H9 (cell line): Measurements from ENCODE around the gene LRRC14B. TPM values are rescaled to one million over a fixed set of nuclear protein-coding genes. Genes with fewer than 3 reads are reported as not detected.

Source experiments
- DNase-seq: peaks from one replicate; pipeline ENCODE4 v3.0.0-alpha.2; 2017
- H2AFZ ChIP-seq: one replicate; pipeline ENCODE4 v1.6.1; 2013; ENCODE audit warnings: mild to moderate bottlenecking, low read length, control low read depth, moderate library complexity
- H2AK5ac ChIP-seq: 2 replicates; pipeline ENCODE4 v1.6.1; 2013; ENCODE audit warnings: low read length, control low read depth, mixed read lengths; ENCODE audit not compliant: insufficient read length
- H2BK120ac ChIP-seq: one replicate; pipeline ENCODE4 v1.6.1; 2013; ENCODE audit warnings: low read depth, mild to moderate bottlenecking, low read length, control low read depth, inconsistent platforms; ENCODE audit not compliant: poor library complexity, severe bottlenecking
- H2BK12ac ChIP-seq: 2 replicates; pipeline ENCODE4 v1.6.1; 2013; ENCODE audit warnings: low read length, control low read depth, mixed read lengths, low read depth; ENCODE audit not compliant: insufficient read length
- H2BK15ac ChIP-seq: 2 replicates; pipeline ENCODE4 v1.6.1; 2013; ENCODE audit warnings: low read depth, low read length, control low read depth
- H2BK20ac ChIP-seq: one replicate; pipeline ENCODE4 v1.6.1; 2013; ENCODE audit warnings: low read depth, mild to moderate bottlenecking, low read length, control low read depth, inconsistent platforms; ENCODE audit not compliant: poor library complexity, severe bottlenecking
- H2BK5ac ChIP-seq: 2 replicates; pipeline ENCODE4 v1.6.1; 2013; ENCODE audit warnings: low read length, control low read depth, mixed read lengths; ENCODE audit not compliant: insufficient read length
- H3K14ac ChIP-seq: 2 replicates; pipeline ENCODE4 v1.6.1; 2013; ENCODE audit warnings: low read length, control low read depth; ENCODE audit not compliant: insufficient read depth
- H3K18ac ChIP-seq: 2 replicates; pipeline ENCODE4 v1.6.1; 2013; ENCODE audit warnings: low read depth, mild to moderate bottlenecking, mixed read lengths, low read length, control low read depth; ENCODE audit not compliant: insufficient read length
- H3K23ac ChIP-seq: 2 replicates; pipeline ENCODE4 v1.6.1; 2013; ENCODE audit warnings: low read length, control low read depth, mixed read lengths, low read depth; ENCODE audit not compliant: insufficient read length
- H3K23me2 ChIP-seq: 2 replicates; pipeline ENCODE4 v1.6.1; 2013; ENCODE audit warnings: low read depth, mild to moderate bottlenecking, mixed read lengths, low read length, control low read depth; ENCODE audit not compliant: insufficient read length, poor library complexity, severe bottlenecking
- H3K27ac ChIP-seq: 2 replicates; pipeline ENCODE4 v1.5.1; 2013; ENCODE audit warnings: low read length, control low read depth, mixed read lengths, low read depth; ENCODE audit not compliant: insufficient read length
- H3K27me3 ChIP-seq: 2 replicates; pipeline ENCODE4 v1.6.1; 2013; ENCODE audit warnings: low read length, control low read depth, inconsistent platforms; ENCODE audit not compliant: insufficient read depth
- H3K4ac ChIP-seq: 2 replicates; pipeline ENCODE4 v1.6.1; 2013; ENCODE audit warnings: low read depth, mild to moderate bottlenecking, control low read depth, inconsistent platforms, low read length, moderate library complexity
- H3K4me1 ChIP-seq: 2 replicates; pipeline ENCODE4 v1.6.1; 2013; ENCODE audit warnings: low read length, control low read depth, inconsistent platforms; ENCODE audit not compliant: insufficient read depth
- H3K4me2 ChIP-seq: 2 replicates; pipeline ENCODE4 v1.6.1; 2013; ENCODE audit warnings: low read length, control low read depth, mixed read lengths; ENCODE audit not compliant: insufficient read length, insufficient read depth
- H3K56ac ChIP-seq: 2 replicates; pipeline ENCODE4 v1.6.1; 2013; ENCODE audit warnings: low read depth, mild to moderate bottlenecking, mixed read lengths, low read length, control low read depth; ENCODE audit not compliant: insufficient read length
- H3K79me1 ChIP-seq: 2 replicates; pipeline ENCODE4 v1.6.1; 2013; ENCODE audit warnings: low read depth, mild to moderate bottlenecking, moderate library complexity, low read length, control low read depth, inconsistent platforms; ENCODE audit not compliant: insufficient read depth, poor library complexity, severe bottlenecking
- H3K79me2 ChIP-seq: 2 replicates; pipeline ENCODE4 v1.6.1; 2013; ENCODE audit warnings: low read length, control low read depth, inconsistent platforms; ENCODE audit not compliant: insufficient read depth
- H3K9ac ChIP-seq: 2 replicates; pipeline ENCODE4 v1.6.1; 2013; ENCODE audit warnings: low read length, control low read depth, mixed read lengths; ENCODE audit not compliant: insufficient read length; ENCODE audit errors: extremely low read depth
- H3K9me3 ChIP-seq: one replicate; pipeline ENCODE4 v1.6.1; 2013; ENCODE audit warnings: low read depth, low read length, inconsistent platforms; ENCODE audit not compliant: control insufficient read depth
- H3T11ph ChIP-seq: one replicate; pipeline ENCODE4 v1.6.1; 2013; ENCODE audit warnings: mild to moderate bottlenecking, low read length, control low read depth, inconsistent platforms
- H4K20me1 ChIP-seq: one replicate; pipeline ENCODE4 v1.6.1; 2013; ENCODE audit not compliant: control insufficient read depth, insufficient read length, insufficient read depth
- H4K5ac ChIP-seq: 2 replicates; pipeline ENCODE4 v1.6.1; 2013; ENCODE audit warnings: low read depth, mild to moderate bottlenecking, mixed read lengths, low read length, control low read depth; ENCODE audit not compliant: insufficient read length
- H4K8ac ChIP-seq: replicated peaks from 2 replicates; pipeline ENCODE4 v1.6.1; 2013; ENCODE audit warnings: low read length, control low read depth, mixed read lengths, low read depth; ENCODE audit not compliant: insufficient read length
- H4K91ac ChIP-seq: 2 replicates; pipeline ENCODE4 v1.6.1; 2013; ENCODE audit warnings: low read depth, mild to moderate bottlenecking, moderate library complexity, mixed read lengths, low read length, control low read depth; ENCODE audit not compliant: insufficient read length
- H3K27ac Mint-ChIP-seq, 3 experiments: 2 replicates in 2 of 3; 3 replicates in 1 of 3; pipeline ENCODE4 v1.8.0; 2020 to 2021; ENCODE audit warnings: mixed read lengths in 3 of 3, mild to moderate bottlenecking in 1 of 3, moderate library complexity in 1 of 3
- H3K27me3 Mint-ChIP-seq: 2 replicates; pipeline ENCODE4 v1.8.0; 2021; ENCODE audit warnings: low read depth, mild to moderate bottlenecking, moderate library complexity, mixed read lengths
- H3K36me3 Mint-ChIP-seq, 3 experiments: 2 replicates in 2 of 3; 3 replicates in 1 of 3; pipeline ENCODE4 v1.8.0; 2020 to 2021; ENCODE audit warnings: low read depth in 3 of 3, mixed read lengths in 3 of 3; ENCODE audit not compliant: insufficient read depth in 1 of 3
- H3K4me1 Mint-ChIP-seq, 2 experiments: 2 replicates each; pipeline ENCODE4 v1.8.0; 2020; ENCODE audit warnings: mixed read lengths in 2 of 2
- H3K4me3 Mint-ChIP-seq, 2 experiments: 2 replicates in 1 of 2; 3 replicates in 1 of 2; pipeline ENCODE4 v1.8.0; 2020 to 2021; ENCODE audit warnings: mild to moderate bottlenecking in 2 of 2, mixed read lengths in 2 of 2, moderate library complexity in 1 of 2
- H3K9me3 Mint-ChIP-seq, 2 experiments: 2 replicates in 1 of 2; 3 replicates in 1 of 2; pipeline ENCODE4 v1.8.0; 2020; ENCODE audit warnings: mild to moderate bottlenecking in 2 of 2, mixed read lengths in 2 of 2, moderate library complexity in 1 of 2
- CTCF ChIP-seq: fragments of 200-600 bp; sonication (generic); conservative IDR thresholded peaks from 3 replicates; pipeline ENCODE4 v1.8.0; 2021; ENCODE audit warnings: antibody characterized with exemption, mild to moderate bottlenecking
- WGBS: extraction: QIAGEN DNeasy Blood & Tissue Kit; methylation state at CpG from one replicate; pipeline ENCODE4 v1.1.7; 2013; ENCODE audit warnings: missing lambda C conversion rate, low lambda C conversion rate, mixed read lengths; ENCODE audit not compliant: insufficient read length; ENCODE audit errors: extremely low coverage; 5-methylcytosine and 5-hydroxymethylcytosine counted together
- total RNA-seq: library from RNA; stranded (reverse); gene quantifications from 2 replicates; pipeline ENCODE4 v1.2.1, GENCODE V29; 2021

Gene LRRC14B
- total RNA-seq, 1 experiment from 2014 or later: not detected

DNA sequence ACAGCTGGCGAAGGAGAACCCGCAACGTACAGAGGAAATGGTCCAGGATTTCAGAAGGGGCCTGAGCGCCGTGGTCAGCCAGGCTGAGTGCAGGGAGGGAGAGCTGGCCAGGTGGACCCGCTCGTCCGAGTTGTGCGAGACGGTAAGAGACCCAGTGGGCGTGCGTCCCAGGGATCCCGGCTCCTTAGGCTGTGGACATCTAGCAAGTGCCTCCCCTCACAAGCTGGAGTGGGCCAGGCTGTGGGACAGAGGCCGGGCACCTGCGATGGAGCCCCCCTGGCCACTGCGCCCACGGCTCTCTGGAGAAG, 29.5 kb upstream of the LRRC14B start:
- Histone ChIP-seq H2BK20ac (no peak overlapping the region), H3K9me3 (no peaks in the 10 kb centered on the region), H3K23me2 (no peaks in the 10 kb centered on the region), H3K4me2 (no peak overlapping the region), H3K4me1 (no peaks in the 10 kb centered on the region), H3K4ac (no peak overlapping the region), H2BK120ac (no peak overlapping the region), H3K14ac (no peak overlapping the region), H3K18ac (no peak overlapping the region), H2AFZ (no peak overlapping the region), H3K79me2 (no peaks in the 10 kb centered on the region), H4K91ac (no peak overlapping the region), H3K27ac (no peak overlapping the region), H4K5ac (no peak overlapping the region), H3K9ac (no peak overlapping the region), H3T11ph (no peak overlapping the region), H2BK15ac (no peak overlapping the region), H2BK5ac (no peak overlapping the region), H3K27me3 (no peaks in the 10 kb centered on the region), H3K79me1 (no peaks in the 10 kb centered on the region), H3K23ac (no peak overlapping the region), H2BK12ac (no peak overlapping the region), H3K56ac (no peak overlapping the region), H4K20me1 (no peaks in the 10 kb centered on the region), H2AK5ac (no peak overlapping the region), H4K8ac (no peak overlapping the region)
- peaks cover 7 to 17% of the 10 kb centered on the region in 2 experiments; a peak in 3 of 4 replicates for H3K4me1 Mint-ChIP-seq
- H3K27ac Mint-ChIP-seq: peak overlapping the region in 1 of 3 experiments; percentile 67; a peak in 2 of 7 replicates
- H3K4me3 Mint-ChIP-seq: no peak overlapping the region
- peaks cover 15 to 17% of the 10 kb centered on the region in 2 experiments for H3K9me3 Mint-ChIP-seq
- no CpG with 5 or more reads among the region's 17 CpGs for WGBS
- DNase-seq: no peak
- H3K27me3 Mint-ChIP-seq: no peaks in the 10 kb centered on the region
- TF ChIP-seq CTCF: no peak
- H3K36me3 Mint-ChIP-seq: peaks cover 22 to 75% (median 65%) of the 10 kb centered on the region in 3 experiments
